ENCODE data around the gene DBF4.
"Not testable (repeated sequence)": the region's sequence is repeated elsewhere in the genome, so short reads cannot be mapped to it uniquely, and the experiment has no call there.

DBF4 gene

GRCh38 chr7:87876040-87876868 lies at the start of gene DBF4, which contains the start of gene SLC25A40:
DBF4 (plus strand) TSS chr7:87876493; CDS start chr7:87876733, 240 bp downstream.
SLC25A40 (minus strand) TSS chr7:87876360; CDS start chr7:87858727, 17,633 bp downstream.
- DNase-seq: peak; percentile 98

DNA sequence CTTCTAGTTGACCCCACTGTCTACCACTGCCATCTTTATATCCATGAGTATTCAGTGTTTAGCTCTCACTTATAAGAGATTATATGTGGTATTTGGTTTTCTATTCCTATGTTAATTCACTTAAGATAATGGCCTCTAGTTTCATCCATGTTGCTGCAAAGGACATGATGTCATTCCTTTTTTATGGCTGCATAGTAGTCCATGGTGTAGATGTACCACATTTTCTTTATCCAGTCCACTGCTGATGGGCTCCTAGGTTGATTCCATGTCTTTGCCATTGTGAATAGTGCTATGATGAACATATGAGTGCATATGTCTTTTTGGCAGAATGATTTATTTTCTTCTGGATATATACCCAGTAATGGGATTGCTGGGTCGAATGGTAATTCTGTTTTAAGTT lies 47.9 kb upstream of the DBF4 start:
- DNase-seq: not testable (repeated sequence)

- DNase-seq: no peak
Observed at GRCh38 chr7:87831097-87831496, 45.2 kb upstream of the DBF4 start.

GRCh38 chr7:87833130-87833529 lies 43.2 kb upstream of the DBF4 start:
- no peak for DNase-seq

DNA sequence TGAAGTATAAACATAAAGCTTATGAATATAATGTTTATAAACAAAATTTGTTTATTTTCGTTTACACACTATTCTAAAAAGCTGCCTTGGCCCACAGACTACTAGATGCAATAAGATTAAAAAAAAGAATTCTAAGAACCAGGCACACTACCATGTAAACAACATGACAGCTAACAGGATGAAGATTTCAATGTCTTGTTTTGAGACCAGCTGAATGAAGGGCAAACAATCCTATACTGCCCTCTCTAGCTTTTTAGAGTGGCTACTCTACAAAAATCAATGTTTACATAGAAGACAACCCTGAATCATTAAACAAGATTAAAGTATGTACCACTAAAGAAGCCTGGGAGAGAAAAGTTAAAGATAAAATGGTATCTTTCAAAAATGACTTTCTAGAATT lies 38.7 kb upstream of the DBF4 start:
- DNase-seq: no peak

- no peak for DNase-seq
Observed at GRCh38 chr7:87850836-87851593, 25.3 kb upstream of the DBF4 start.

GRCh38 chr7:87852306-87852705 lies 24.0 kb upstream of the DBF4 start:
- DNase-seq: no peak

DNA sequence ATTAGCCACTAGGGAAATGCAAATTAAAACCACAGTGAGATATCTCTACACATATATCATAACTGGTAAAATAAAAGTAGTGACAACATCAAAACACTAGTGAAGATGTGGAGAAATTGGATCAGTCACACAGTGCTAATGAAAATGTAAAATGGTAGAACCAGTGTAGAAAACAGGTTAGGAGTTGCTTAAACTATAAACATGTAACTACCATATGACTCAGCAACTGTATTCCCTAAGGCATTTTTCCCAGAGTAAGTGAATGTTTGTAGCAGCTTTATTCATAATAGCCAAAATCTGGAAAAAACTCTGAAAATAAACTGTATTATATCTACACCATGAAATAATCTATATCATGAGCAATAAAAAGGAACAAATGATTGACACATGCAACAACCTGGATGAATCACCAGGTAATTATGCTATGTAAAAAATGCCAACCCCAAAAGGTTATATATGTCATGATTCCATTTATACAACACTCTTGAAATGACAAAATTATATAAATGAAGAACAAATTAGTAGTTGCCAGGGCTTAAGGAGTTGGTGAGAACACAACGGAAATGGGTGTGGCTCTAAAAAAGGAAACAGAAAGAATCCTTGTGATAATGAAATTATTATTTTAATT lies 22.9 kb upstream of the DBF4 start:
- no peak for DNase-seq

GRCh38 chr7:87858417-87859100 lies 17.7 kb upstream of the DBF4 start:
- DNase-seq: no peak

- no peak for DNase-seq
Observed at GRCh38 chr7:87866089-87866488, 10.2 kb upstream of the DBF4 start.

- DNase-seq: not testable (repeated sequence)
Observed at GRCh38 chr7:87866533-87866932, 9.8 kb upstream of the DBF4 start.

DNA sequence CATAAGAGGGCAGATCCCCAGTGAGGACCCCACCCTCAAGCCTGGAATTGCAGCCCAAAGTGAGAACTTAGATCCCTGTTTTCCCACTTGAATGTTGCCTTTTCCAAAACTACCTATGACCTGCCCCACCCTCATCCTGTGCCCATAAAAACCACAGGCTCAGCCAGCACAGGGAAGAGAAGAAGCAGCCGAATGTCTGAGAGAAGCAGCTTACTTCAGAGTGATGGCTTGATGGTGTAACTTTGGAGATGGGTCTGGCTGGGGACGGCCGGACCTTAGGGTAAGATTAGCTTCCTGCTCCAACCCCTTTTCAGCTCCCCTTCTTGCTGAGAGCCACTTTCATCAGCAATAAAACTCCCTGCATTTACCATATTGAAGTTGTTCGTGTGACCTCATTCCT lies 5.8 kb upstream of the DBF4 start:
- no peak for DNase-seq

DNA sequence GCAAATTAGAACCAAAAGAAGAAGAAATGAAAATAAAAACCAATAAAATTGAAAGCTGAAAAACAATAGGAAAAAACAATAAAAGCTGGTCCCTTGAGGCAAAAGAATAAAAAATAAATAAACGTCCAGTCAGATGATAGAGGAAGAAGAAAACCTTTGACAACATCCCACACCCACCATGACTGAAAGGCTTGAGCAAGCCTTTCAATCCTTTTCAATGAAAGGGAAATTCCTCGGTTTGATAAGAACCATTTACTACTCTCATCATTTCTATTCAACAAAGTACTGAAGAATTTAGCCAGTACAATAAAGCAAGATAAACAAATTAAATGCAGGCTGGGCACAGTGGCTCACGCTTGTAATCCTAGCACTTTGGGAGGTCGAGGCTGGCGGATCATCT lies 3.9 kb upstream of the DBF4 start:
- DNase-seq: no peak

DNA sequence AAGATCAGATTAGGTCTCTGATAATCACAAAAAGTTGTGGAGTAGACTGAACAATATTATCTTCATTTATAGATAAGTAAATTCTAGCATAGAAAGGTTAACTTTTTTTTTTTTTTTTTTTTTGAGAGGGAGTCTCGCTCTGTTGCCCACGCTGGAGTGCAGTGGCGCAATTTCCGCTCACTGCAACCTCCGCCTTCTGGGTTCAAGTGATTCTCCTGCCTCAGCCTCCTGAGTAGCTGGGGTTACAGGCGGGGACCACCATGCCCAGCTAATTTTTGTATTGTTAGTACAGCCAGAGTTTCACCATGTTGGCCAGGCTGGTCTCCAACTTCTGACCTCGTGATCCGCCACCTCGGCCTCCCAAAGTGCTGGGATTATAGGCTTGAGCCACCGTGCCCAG lies 3.0 kb upstream of the DBF4 start:
- not testable (repeated sequence) for DNase-seq

GRCh38 chr7:87874066-87874465 lies 2.2 kb upstream of the DBF4 start:
- DNase-seq: no peak

GRCh38 chr7:87875151-87876039 lies 898 bp upstream of the DBF4 start:
- peak; percentile 14 for DNase-seq

GRCh38 chr7:87876869-87877234 lies 559 bp downstream of the DBF4 start:
- DNase-seq: peak; percentile 38

DNA sequence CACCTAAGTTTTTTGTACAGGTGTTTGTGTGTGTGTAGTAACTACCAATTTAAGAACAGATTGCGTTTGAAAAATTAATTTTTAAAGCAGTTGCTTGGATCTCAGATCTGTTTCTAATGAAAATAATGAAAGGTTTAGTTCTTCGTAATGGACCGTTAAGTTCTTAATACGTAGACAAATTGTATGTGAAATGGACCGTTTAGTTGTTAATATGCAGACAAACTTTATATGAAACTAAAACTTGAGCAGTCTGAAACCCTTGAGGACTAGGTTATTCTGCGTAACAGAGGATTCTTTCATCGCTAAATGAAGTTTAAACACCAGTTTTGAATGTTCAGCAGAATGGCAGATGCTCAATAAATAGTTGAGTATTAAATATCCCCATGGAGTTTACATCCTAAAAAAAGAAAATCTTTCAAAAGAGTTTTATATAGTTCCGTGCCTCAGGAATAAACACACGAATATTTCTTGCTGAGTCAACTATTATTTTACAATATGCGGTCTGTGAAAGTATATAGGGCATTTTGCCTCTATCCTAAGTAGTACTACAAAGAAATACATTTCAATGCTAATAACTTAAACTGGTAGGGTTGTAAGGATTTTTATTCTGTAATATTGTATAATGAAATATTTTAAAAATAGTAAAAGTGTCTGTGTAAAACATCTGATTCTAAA lies 1.2 kb downstream of the DBF4 start:
- no peak for DNase-seq

DNA sequence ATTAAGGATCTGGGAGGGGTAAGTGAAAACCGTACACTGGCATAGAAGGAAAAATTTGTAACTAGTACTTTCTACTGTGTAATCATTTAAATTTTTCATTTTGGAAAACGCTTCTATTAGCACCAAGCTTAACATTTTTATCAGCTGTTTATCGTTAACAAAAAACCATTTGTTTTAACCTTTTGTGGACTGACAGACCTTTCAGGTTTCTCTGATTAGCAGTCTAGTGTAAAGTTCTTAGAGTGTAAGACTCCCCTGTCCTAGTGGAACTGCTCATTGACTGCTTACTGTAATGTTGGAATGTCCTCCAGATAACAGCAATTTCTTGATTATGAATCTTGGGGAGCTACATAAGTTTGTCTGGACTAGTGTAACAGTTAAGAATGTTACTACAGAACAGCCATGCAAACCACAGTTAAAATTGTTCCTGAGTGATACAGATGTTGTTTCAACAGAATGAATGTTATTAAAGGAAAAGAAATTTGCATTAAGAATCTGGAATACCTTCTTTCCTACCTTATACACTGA lies 2.0 kb downstream of the DBF4 start:
- no peak for DNase-seq

- DNase-seq: no peak
Observed at GRCh38 chr7:87882151-87882937, 6.1 kb downstream of the DBF4 start.
